ENCODE results near the gene UBE2L3.
"Not testable (repeated sequence)": the region's sequence is repeated elsewhere in the genome, so short reads cannot be mapped to it uniquely, and the experiment has no call there.

DNA sequence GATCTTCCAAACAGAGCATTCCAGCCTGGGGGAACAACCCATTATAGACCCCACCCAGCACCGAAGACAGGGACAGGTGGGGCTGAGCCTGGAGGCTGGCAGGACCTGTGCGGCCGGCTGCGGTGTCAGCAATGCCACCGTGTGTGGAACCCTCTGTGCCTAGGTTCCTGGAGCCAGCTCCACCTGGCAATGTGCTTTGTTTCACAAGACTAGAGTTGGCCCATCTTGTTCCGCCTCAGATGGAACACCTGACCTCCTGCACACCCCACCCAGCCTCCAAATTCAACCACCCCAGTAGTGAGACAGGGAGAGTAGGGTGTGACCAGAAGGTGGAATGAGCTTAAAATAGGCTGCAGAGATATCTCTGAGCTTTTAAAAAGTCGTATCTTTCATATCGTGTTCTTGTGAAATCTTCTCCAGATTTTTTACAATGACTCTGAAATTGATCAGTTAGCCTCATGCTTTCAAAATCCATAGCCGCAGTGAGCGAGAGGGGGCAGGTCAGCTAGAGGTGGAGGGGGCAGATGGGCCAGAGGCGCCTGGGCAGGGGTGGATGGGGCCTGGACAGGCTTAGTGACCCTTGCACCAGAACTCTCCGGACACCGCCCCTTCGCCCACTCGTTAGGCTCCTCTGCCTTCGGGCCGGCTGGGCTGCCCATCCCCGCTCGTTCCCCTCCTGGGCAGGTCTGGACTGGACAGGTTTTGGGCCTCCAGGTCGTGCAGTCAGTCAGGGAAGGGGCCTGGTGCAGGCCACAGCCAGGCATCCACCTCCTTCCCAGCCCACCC, 34.5 kb upstream of the UBE2L3 start:
- TF ChIP-seq EZH2 (optimal IDR thresholded peaks at IDR 0.05; ENCODE audit: low read depth, low read length); EZH2phosphoT487 (IDR thresholded peaks at IDR 0.05; ENCODE audit: low read length): not testable (repeated sequence)
- TF ChIP-seq, protein P1, sequence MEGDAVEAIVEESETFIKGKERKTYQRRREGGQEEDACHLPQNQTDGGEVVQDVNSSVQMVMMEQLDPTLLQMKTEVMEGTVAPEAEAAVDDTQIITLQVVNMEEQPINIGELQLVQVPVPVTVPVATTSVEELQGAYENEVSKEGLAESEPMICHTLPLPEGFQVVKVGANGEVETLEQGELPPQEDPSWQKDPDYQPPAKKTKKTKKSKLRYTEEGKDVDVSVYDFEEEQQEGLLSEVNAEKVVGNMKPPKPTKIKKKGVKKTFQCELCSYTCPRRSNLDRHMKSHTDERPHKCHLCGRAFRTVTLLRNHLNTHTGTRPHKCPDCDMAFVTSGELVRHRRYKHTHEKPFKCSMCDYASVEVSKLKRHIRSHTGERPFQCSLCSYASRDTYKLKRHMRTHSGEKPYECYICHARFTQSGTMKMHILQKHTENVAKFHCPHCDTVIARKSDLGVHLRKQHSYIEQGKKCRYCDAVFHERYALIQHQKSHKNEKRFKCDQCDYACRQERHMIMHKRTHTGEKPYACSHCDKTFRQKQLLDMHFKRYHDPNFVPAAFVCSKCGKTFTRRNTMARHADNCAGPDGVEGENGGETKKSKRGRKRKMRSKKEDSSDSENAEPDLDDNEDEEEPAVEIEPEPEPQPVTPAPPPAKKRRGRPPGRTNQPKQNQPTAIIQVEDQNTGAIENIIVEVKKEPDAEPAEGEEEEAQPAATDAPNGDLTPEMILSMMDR (IDR thresholded peaks at IDR 0.05; ENCODE audit: low read length): not testable (repeated sequence)

All from MM.1S (cell line).